ENCODE data around the gene BMP7. TPM values are rescaled to one million over a fixed set of nuclear protein-coding genes. Genes with fewer than 3 reads are reported as not detected.

Gene BMP7
- total RNA-seq, result not detected in 2 replicates

DNA sequence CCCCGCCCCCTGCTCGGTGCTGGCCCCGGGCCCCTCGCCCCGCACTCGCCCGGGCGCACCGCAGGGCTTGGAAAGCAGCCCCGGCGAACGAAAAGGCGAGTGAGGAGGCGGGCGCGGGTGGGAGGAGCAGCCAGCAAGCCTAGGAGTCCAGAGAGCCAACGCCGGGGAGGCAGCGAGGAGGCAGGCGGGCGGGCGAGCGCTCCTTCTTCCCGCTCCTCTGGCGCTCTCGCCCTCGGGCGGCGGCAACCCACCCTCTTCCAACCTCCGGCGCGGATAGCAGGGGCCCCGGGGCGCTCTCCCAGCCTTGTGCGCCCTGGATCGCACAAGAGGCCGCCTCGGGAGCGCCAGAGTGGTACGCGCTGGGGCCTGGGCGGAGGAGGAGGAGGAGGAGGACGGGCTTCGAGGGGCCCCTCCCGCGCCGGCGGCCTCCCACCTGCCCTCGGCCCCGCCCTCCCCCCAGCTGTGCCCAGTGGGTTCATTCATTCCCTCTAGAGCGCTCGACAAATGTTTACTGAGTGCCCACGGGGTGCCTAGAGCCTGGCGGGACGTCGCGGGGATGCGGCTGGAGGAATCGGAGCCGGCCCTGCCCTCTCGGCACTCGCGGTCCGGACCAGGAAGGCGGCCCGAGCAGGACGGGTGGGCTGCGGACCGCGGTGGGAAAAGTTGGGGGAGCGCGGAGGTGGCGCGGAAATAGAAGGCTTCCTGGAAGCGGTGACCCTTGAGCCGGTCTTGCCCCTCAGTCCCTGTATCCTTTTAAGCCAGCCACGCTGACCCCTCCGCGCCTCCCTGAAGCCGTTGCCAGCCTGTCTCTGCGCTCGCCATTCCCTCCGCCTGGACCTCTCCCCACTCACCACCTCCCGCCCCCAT is at the start of gene BMP7:
Gene BMP7, minus strand, starts transcription at position 351 of the 867 bp plus-strand sequence. CDS start 519 bp downstream, outside the sequence.
- DNase-seq (ENCODE audit: low read depth in 2 of 2), result no peak

DNA sequence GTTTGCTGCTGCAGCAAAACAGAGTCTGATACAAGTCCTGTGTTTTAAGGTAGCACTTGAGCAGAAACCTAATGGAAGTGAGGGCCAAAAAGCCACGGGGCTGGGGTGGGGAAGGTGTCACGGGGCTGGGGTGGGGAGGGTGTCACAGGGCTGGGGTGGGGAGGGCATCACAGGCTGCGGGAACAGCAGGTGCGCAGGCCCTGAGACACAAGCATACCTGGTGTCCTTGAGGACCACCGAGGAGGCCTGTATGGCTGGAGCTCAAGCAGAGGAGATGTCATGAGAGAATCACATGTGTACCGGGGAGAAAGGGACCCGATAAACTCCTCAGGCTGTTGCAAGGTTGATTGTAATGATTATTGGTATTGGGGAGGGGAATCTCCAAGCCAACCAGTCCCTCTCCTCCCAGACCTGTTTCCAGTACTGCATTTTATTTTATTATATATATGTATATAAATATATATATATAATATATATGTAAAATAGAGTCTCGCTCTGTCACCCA is 49.6 kb upstream of the BMP7 start:
- no peak for DNase-seq (ENCODE audit: low read depth in 2 of 2)

DNA sequence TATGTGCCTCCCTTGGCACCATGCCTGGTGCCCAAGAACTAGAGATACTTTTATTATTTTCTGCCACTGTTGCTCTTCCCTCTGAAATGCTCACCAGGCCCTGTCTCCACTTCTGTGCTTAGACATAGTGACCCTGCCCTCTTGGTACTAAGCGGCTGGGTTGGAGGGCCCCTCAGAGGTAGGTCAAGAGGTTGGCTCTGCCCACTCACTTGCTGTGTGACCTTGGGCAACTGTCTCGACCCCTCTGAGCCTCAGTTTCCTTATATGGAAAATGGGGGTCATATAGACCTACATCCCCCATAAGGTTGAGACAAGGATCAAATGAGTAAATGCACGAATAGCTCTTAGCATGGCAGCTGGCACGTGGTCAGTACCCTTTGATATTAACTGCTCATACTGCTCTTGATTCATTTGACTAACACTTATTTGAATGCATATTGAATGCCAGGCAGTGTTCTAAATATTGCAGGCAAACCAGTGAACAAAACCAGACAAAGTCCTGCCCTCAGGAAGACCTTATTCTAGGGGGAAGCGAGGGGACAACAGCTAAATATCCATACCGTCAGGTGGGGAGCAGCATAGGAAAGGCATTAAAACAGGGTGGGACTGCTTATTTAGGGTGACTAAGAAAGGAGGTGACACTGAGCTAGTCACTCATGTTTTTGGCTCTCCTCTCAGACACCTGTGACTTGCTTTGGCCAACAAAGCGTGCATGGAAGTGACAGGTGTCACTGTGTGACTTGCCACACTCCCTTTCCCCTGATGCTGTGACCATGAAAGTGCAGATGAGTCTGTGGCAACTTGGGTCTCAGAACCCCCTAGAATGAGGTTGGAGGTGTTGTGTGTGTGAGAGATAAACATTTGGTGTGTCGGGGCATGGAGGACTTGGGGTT is 48.9 kb upstream of the BMP7 start:
- no peak for DNase-seq (ENCODE audit: low read depth in 2 of 2)

DNA sequence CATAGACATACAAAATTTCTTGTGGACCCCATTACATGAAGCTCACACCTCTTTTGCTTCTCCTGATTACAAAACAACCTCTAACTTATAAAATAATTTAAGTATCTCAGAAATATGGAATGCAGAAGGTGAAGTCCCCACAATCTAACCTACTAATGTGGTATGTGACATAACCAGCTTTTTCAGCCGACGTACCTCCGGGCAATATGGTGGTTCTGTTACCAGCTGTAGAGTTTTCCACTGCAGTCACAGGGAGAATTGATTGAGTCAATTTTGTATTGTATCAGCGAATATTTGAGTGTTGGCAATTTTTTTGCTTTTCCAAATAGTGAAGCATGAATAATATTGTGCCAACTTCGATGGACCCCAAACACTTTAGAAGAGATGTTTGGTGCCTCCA is 47.5 kb upstream of the BMP7 start:
- no peak for DNase-seq (ENCODE audit: low read depth in 2 of 2)

DNA sequence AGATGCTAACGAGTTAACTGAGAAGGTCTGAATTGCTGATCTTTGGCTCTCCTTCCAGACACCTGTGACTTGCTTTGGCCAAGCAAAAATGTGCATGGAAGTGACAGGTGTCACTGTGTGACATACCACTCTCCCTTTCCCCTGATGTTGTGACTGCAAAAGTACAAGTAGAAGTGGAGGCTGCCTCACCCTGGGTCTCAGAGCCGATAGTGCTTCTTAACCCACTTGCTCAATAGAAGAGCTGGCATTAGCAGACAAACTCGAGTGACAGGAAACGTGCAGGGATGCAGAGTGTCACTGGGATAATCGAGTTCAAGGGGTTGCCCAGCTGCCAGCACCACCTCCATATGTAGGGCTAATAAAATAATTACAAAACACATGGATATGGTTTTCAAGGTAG is 46.8 kb upstream of the BMP7 start:
- DNase-seq (ENCODE audit: low read depth in 2 of 2), result no peak

DNA sequence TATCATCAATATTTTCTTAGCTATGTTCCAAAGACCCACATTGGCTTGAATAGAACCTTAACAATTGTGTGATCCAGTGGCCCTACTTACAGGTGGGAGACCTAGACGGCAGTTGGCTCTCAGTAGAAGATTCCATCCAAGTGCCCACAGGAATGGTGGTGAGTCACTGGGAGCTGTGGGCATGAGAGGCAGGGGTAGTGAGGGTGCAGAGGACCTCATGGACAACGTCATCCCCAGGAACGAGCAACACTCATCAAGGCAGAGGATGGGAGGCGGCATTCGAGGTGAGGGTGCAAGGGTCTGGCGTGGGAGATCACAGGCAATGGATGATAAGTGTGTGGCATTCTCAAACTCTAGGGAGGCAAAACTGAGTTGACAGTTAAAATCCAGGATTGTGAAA is 45.7 kb upstream of the BMP7 start:
- DNase-seq (ENCODE audit: low read depth in 2 of 2), result no peak

DNA sequence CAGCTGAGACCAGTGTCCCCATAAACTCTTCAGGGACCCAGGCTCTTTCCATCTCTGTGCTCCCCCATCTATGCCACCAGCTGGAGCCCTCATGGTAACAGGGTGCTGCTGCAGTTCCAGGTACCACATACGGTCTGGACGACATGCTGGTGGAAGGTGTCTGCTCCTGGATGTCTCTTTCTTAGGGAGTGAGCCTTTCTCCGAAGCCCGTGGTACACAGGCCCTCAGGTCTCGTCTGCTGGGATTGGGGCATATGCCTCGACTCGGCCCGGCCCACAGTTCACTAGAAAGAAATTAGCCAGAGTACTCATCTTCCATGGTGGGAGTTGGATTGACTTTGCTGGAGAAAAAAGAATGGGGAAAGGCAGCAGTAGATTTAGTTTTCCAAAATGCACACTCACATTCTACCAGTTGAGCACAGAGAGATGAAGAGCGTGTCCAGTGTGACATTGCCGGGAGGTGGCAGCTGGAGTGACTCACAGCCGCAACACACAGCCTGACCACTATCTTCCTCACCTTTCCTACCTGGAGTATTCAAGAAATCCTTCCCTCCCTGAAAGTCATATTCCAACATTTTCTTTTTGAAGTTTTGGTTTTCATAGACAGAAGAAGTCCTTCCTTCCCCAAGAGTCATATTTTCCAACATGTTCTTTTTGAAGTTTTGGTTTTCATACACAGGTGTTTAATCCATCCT is 44.5 kb upstream of the BMP7 start:
- DNase-seq (ENCODE audit: low read depth in 2 of 2), result no peak

DNA sequence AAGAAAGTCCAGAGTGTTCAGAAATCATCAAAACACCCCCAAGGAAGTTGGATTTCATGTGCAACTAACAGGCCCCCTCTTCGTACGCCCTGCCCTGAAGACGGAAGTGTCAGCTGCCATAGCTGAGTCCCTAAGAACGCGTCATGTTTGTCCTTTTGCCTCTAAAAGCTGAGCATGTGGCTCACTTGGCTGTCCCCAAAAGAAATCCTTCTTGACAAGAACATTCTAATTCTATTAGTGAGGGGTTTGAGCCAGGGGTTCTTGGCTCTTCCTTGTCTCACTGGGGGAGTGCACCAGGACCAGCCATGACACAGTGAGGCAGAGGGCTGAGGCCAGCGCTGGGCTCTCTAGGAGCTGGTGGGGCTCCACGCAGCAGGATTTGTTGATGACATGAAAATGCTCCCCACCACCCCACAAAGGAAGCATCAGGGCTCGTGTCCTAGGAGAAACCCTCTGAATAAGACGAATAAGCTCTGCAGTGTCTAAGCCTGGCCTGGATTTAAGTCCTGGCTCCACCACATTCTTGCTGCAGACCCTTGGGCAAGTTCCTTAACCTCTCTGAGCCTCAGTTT is 43.2 kb upstream of the BMP7 start:
- no peak for DNase-seq (ENCODE audit: low read depth in 2 of 2)

DNA sequence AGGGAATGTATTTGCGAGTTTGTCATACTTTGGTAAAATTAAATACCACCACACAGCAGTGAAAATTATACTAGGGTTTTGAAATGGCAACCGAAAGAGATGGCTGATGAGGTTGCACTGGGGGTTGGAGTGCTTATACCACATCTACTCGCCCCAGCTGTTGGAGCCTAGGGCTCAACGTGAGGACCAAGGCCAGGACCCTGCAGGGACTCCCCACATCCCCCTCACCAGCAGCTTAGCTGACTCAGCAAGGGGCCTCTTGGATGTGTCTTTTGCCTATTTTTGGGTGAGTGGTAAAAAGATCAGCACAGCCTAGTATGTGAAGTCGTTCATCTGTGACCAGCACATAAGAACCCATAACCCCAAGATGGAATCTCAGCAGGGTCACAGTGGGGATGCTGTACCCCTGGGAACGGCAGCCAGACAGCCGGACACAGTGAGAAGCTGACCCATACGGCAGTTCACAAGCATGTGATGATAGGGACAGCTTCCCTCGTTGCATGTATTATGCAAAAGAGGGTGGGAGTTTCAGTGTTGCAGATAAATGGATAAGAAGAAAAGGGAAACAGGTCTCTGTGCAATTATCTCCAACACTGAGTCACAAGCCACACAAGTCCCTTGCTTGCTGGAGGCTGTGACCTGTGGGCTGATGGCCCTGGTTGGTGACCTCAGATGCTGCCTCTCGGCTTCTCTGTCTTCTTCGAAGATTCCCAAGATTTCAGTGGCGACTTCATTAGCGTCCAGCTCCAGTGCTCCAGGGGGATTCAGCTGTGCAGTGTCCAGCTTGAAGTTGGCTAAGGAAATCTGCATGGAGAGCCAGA is 42.2 kb upstream of the BMP7 start:
- no peak for DNase-seq (ENCODE audit: low read depth in 2 of 2)

DNA sequence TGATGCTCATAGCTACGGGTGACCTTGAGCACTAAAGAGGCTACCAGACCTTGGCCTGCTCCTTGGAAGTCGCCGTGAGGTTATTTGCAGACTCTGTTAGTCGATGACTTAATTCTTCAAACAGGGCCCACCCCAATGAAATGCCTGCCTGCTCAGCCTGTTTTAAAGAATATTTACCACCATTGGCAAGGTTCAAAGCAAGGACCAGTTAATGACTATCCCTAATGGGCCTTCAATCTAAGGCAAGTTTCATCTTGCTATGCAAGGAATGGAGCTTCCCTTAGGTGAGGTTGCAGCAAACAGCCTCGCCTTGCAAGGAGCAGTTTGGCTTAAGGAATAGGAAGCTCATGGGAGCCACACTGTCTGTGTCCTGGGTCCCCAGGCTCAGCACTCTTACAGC is 40.3 kb upstream of the BMP7 start:
- no peak for DNase-seq (ENCODE audit: low read depth in 2 of 2)

DNA sequence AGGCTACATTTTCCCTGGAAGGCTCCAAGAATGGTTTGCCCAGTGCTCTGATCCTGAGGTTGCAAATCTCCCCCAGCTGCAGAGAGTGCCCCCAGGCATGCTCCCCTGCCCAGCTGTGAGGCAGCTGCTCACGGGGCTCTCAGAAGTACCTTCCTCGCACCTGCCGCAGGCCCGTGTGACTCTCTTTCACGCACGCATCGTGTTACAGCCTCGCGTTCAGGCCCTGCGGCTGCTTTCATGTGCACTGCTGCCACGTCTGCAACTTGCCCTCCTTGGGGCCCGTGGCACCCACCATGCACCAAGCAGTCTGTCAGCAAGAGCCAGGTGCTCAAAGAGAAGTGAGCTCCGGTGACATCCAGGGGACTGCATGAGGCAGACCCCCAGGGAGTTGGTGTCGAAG is 34.6 kb upstream of the BMP7 start:
- no peak for DNase-seq (ENCODE audit: low read depth in 2 of 2)

DNA sequence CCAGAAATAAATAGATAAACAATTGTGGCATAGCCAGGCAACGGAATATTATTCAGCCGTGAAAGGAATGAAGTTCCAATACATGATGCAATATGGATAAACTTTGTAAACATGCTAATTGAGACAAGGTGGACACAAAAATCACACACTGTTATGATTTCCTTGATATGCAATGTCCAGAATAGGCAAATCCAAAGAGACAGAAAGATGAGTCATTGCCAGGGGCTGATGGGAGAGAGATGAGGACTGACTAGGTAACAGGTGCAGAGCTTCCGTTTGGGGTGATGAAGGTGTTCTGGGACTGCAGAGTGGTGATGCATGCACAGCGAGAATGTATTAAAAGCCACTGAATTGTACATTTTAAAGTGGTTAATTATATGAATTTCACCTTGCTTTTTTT is 32.0 kb upstream of the BMP7 start:
- DNase-seq (ENCODE audit: low read depth in 2 of 2), result no peak

DNA sequence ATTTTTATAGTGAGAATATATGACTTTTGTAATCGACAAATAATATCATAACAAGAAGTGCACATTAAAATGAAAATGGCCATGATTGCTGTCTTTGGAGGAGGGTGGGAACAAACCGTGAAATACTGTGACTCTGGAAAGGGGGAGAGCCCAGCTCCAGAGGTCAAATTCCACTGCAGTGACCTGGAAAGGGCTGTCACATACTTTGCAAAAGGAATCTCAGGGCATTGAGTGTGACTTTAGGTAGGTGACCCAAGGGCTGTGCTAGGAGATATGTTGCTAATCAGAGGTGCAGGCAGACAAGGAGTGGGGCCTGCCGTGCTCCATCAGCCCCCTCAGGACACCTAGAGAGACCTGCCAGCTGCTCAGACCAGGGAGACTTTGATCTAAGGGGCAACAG is 28.1 kb upstream of the BMP7 start:
- no peak for DNase-seq (ENCODE audit: low read depth in 2 of 2)

DNA sequence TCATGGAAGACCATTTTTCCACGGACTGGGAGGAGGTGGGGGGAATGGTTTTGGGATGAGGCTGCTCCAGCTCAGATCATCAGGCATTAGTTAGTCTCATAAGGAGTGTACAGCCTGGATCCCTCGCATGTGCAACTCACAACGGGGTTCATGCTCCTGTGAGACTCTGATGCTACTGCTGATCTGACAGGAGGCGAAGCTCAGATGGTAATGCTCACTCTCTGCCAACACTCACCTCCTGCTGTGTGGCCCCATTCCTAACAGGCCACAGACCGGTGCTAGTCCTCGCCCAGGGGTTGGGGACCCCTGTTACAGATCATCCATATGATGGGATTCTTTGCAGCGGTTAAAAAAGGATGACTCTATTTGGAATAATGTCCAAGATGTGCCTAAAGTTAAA is 27.6 kb upstream of the BMP7 start:
- DNase-seq (ENCODE audit: low read depth in 2 of 2), result no peak

DNA sequence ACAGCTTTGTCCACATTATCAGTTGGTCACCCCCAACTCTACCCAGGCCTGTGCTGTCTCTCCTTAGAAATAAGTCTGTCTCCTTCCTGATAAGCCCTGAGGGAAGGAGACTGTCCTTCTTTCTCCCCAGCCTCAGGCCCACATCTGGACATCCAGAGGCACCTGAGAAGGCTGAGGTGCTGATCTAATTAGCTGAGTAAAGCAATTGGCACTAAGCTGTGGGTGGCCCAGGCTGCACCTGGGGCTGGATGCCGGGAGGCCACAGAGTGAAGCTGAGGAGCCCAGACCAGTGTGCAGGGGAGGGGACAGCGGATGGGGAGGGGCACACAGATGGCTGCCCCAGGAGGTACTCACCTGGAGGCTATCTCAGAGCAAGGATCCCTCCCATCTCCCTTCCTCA is 26.2 kb upstream of the BMP7 start:
- DNase-seq (ENCODE audit: low read depth in 2 of 2), result no peak

DNA sequence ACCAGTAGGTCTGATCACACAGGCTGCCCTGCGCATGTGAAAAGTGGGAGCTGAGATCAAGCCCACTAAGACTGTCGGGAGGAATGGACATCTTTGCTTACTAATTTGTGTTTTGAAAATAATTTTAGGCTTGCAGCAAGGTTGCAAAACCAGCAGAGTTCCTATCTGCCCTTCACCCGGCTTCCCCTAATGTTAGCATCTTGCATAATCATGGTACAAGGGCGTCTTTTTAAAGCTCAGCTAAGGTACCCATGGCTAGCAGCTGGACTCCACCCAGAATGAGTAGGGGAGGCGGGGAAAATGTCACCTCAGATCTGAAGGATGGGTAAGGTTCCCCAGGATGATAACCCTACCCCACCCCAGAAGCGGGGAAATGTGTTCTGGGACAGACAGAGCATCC is 25.3 kb upstream of the BMP7 start:
- no peak for DNase-seq (ENCODE audit: low read depth in 2 of 2)

DNA sequence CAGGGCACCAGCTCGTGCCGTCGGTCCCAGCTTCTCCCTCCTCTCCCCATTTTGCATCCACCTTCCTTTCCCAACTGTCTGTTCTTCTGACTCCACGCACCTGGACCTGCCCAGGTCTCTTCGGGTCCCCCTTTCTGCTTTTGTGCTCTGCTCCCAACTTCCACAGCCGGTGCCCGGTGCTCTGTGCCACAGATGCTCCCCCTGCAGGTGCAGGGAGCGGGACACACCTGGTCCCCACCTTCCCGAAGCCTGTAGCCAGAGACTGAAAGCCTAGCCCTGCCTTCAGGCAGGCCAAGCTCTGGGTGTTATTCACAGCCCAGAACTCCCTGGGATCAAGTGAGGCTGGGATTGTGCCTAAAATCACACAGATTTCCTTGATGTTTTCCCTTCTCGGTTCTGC is 24.6 kb upstream of the BMP7 start:
- no peak for DNase-seq (ENCODE audit: low read depth in 2 of 2)

DNA sequence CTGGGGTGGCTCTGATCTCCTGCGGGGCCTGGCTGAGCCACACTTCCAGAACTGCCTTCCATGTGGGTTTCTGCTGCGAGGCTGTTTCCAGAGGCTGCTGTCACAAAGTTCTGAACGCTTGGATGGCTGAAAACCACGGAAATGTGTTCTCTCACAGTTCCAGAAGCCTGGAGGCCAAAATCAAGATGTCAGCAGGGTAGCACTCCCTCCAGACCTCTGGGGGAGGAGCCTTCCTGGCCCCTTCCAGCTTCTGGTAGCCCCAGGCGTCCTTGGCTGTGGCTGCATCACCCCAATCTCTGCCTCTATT is 23.7 kb upstream of the BMP7 start:
- no peak for DNase-seq (ENCODE audit: low read depth in 2 of 2)

DNA sequence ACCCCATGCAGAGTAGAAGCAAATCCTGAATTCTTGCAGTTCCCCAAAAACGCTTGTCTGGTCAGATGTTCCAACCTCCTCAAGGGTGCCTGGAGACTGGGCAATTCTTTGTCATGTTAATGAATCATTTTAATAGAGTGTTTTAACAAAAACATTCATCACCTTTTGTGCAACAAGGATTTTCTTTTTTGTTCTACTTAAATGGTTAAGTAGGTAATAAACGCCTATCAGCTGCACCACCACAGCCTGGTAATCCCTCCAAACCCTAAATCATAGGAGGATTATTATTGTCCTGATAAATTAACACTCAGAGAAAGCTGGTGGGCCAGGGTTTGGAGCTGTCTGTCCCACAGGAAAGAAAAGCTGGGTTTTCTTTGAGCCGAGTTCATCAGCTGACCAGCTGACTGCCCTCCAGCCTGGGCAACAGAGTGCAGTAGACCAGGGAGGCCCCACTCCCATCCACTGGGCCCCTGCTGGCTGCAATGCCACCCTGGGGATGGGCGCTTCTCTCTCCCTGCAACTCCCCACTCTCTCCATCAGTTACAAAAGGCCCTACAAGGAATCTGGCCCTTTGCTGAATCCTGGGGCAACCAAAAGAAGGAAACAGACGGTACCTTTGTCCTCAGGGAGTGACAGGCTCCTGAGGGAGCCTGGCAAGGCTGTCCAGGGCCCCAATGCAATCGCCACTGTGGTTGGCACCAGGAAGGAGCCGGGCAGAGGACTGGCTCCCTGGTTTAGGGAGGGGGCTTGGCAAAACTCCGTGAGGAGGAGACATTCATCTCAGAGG is 23.1 kb upstream of the BMP7 start:
- no peak for DNase-seq (ENCODE audit: low read depth in 2 of 2)

DNA sequence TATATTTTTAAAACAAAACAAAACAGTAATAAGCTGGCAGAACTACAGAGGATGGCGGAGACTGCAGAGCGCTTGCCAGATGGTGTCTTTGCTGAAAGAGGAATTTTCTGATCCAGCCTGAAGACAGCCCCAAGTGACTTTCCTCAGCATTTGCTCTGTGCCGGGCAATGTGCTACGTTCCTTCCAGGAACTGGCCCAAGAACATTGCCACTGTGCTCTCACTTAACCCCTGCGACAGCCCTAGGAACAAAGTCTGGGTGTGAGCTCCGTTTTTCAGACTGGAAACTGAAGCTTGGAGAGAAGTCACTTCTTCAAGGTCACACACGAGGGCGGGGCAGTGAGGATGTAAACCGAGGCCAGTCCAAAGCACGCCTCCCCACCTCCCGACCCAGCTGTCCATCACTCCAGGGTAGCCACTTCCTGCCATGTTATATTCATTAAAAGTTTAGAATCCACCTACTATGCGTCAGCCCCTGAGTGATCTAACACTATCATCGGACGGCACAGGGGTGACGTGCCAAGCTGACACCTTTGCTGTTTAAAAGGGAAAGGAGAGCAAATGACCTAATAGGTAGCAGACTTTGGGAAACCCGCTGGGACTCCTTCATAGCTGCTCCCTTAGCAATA is 22.3 kb upstream of the BMP7 start:
- no peak for DNase-seq (ENCODE audit: low read depth in 2 of 2)

All from dermis microvascular lymphatic vessel endothelial cell (primary cell).